Heart right ventricle (tissue), 16 donors: ENCODE results near the gene KCNN3. TPM values are rescaled to one million over a fixed set of nuclear protein-coding genes. Genes with fewer than 3 reads are reported as not detected.

ENCODE experiments used
- ATAC-seq, 8 donors: fragments of 200-7000 bp; cut with Tn5 transposase; one replicate each; pipeline ENCODE4 v1.9.1; 2020; ENCODE audit warnings: mild to moderate bottlenecking in 8 of 8, moderate library complexity in 8 of 8, moderate number of reproducible peaks in 1 of 8
- DNase-seq, 2 donors: peaks; one replicate each; pipeline ENCODE4 v3.0.0-alpha.2; 2020
- H3K27ac ChIP-seq, 10 donors: fragments of 200-600 bp; sonication (generic) in 2 of 10; one replicate each; pipeline versions ENCODE4 v1.5.0 to v1.8.0; 2020 to 2022; ENCODE audit warnings: mild to moderate bottlenecking in 3 of 10
- H3K27me3 ChIP-seq, 7 donors: fragments of 200-600 bp; one replicate each; pipeline ENCODE4 v1.8.0; 2021 to 2022; ENCODE audit warnings: mild to moderate bottlenecking in 2 of 7
- H3K36me3 ChIP-seq, 9 donors: fragments of 200-600 bp; sonication (generic) in 1 of 9; one replicate each; pipeline versions ENCODE4 v1.5.0 to v1.8.0; 2020 to 2022; ENCODE audit warnings: mild to moderate bottlenecking in 2 of 9
- H3K4me1 ChIP-seq, 9 donors: fragments of 200-600 bp; sonication (generic) in 1 of 9; one replicate each; pipeline versions ENCODE4 v1.5.0 to v1.8.0; 2020 to 2022; ENCODE audit warnings: mild to moderate bottlenecking in 4 of 9
- H3K4me3 ChIP-seq, 10 donors: fragments of 200-600 bp; sonication (generic) in 2 of 10; one replicate each; pipeline versions ENCODE4 v1.5.0 to v1.8.0; 2020 to 2022; ENCODE audit warnings: mild to moderate bottlenecking in 7 of 10, moderate library complexity in 2 of 10
- H3K9me3 ChIP-seq, 11 donors: fragments of 200-600 bp in 10 of 11; sonication (generic) in 2 of 11; one replicate each; pipeline versions ENCODE4 v1.5.0 to v1.8.0; 2013 to 2022; ENCODE audit warnings: mild to moderate bottlenecking in 2 of 11, control low read depth in 1 of 11, moderate library complexity in 1 of 11
- CTCF ChIP-seq, 9 donors: fragments of 200-600 bp; sonication (generic) in 2 of 9; IDR thresholded peaks; one replicate each; pipeline versions ENCODE4 v1.5.0 to v1.8.0; 2021 to 2022; ENCODE audit warnings: antibody characterized with exemption in 9 of 9, mild to moderate bottlenecking in 5 of 9, moderate library complexity in 1 of 9
- WGBS, 2 donors: extraction: QIAGEN DNeasy Blood & Tissue Kit; methylation state at CpG; one replicate each; pipeline ENCODE4 v1.1.7; 2013; ENCODE audit warnings: inconsistent platforms in 1 of 2; 5-methylcytosine and 5-hydroxymethylcytosine counted together
- intact Hi-C, 10 donors: fragments of 100-400 bp; cut with DNase I; formaldehyde crosslinking; loops; one replicate each; pipeline versions ENCODE4 v1.11.1 to v1.14.2; 2022
- polyA plus RNA-seq, 2 donors: library from polyadenylated mRNA; stranded (reverse); fragments of 200-250 nt; gene quantifications; one replicate each; pipeline ENCODE4 v1.2.3, GENCODE V29; 2013
- total RNA-seq, 10 donors: library from RNA; stranded (reverse); fragmentation: NEBNext Ultra II Directional in 3 of 10; extraction: Animal tissue kit (Norgen Biotek cat#: 25700) in 3 of 10; gene quantifications; one replicate each; pipeline versions ENCODE4 v1.2.1 to v1.2.4, GENCODE V29; 2021 to 2023
- donor health status: Arrhythmogenic right ventricular cardiomyopathy.
- donor health status: ischemic (EF 13 %, LVEDD 7.1; RV severe dilation, severe dysfunction).
- donor health status: healthy with polysubstance abuse.
- donor health status: DM: no; HTN: yes; CAD: no.
- donor health status: DM: no; HTN: no; CAD: no.
- donor health status: ischemic (EF 25% LVEDD 6.9; RV normal size, moderate dysfunction).
- donor health status: ischemic (EF 25% LVEDD 5.7; RV mildly dilated, moderate dysfunction).
- donor health status: healthy.
- donor health status: DM: yes; HTN: yes; CAD: no.
- donor health status: Ischemic cardiomyopathy.
- donor health status: ischemic (EF 35%, LVEDD 5.7; RV mildly dilated, moderate dysfunction).
- donor health status: nonischemic (EF 11% LVEDD 7.7; RV severe dilation, severe dysfunction).
- donor health status: DM: yes; HTN: yes; CAD: no.
- donor health status: PGD.
- donor health status: ischemic (EF 29% LVEDD 5.4; RV normal size, mild dysfunction).
- donor health status: nonischemic (EF 23%, LVEDD 6.1; RV moderate dilation, normal function).

KCNN3 gene
- total and polyA plus RNA-seq, 12 donors, result 0.17 to 5.9 (median 2.6) TPM

- Histone ChIP-seq H3K27ac (no peak overlapping the region), H3K27me3 (no peaks in the 10 kb centered on the region), H3K4me1 (peaks cover 2 to 29% (median 14%) of the 10 kb centered on the region in 9 donors), H3K9me3 (no peaks in the 10 kb centered on the region), H3K36me3 (no peaks in the 10 kb centered on the region), H3K4me3 (no peak overlapping the region)
- TF ChIP-seq CTCF (IDR thresholded peaks at IDR 0.05), result no peak
- ATAC-seq, result no peak
- 73 to 80% methylated on average over 10 of the region's 10 CpGs for WGBS, 2 donors
- intact Hi-C loops, result loop anchor here in 3 of 10 donors (5.0 to 10.0 kb wide), 3 partner anchors 215 to 427 kb away; no protein-coding TSS in a partner anchor
- DNase-seq, result no peak
Observed at GRCh38 chr1:154881820-154882535, 11.9 kb upstream of the KCNN3 start.

GRCh38 chr1:154880671-154881070 is 10.6 kb upstream of the KCNN3 start:
- intact Hi-C loops, result loop anchor here in 3 of 10 donors (5.0 to 10.0 kb wide), 3 partner anchors 213 to 426 kb away; no protein-coding TSS in a partner anchor
- Histone ChIP-seq H3K27ac (no peak overlapping the region), H3K36me3 (no peaks in the 10 kb centered on the region), H3K4me1 (peaks cover 2 to 25% (median 14%) of the 10 kb centered on the region in 9 donors), H3K4me3 (no peak overlapping the region), H3K9me3 (no peaks in the 10 kb centered on the region), H3K27me3 (no peaks in the 10 kb centered on the region)
- ATAC-seq (no peak), DNase-seq (no peak)
- 65 to 78% methylated on average over 5 of the region's 5 CpGs for WGBS, 2 donors
- no peak for TF ChIP-seq CTCF (IDR thresholded peaks at IDR 0.05)

- DNase-seq (no peak), ATAC-seq (no peak)
- Histone ChIP-seq H3K9me3 (no peaks in the 10 kb centered on the region), H3K27ac (no peak overlapping the region), H3K36me3 (no peaks in the 10 kb centered on the region), H3K4me1 (peaks cover 0 to 12% (median 5%) of the 10 kb centered on the region in 9 donors), H3K27me3 (no peaks in the 10 kb centered on the region), H3K4me3 (no peak overlapping the region)
- intact Hi-C loops, result loop anchor here (2.0 to 10.0 kb wide), 14 partner anchors 52 to 402 kb away; partner anchors contain the start of genes UBE2Q1 (in 5 of the 10) and CHRNB2 (in 1 of the 10)
- no peak for TF ChIP-seq CTCF (IDR thresholded peaks at IDR 0.05)
- 75 to 79% methylated on average over 16 of the region's 16 CpGs for WGBS, 2 donors
Observed at GRCh38 chr1:154879038-154879421, 8.9 kb upstream of the KCNN3 start.

- H3K27ac ChIP-seq, result no peak overlapping the region
- 25 to 26% methylated on average over 20 of the region's 20 CpGs for WGBS, 2 donors
- no peaks in the 10 kb centered on the region for H3K27me3 ChIP-seq
- peaks cover 0 to 7% (median 3%) of the 10 kb centered on the region in 9 donors for H3K4me1 ChIP-seq
- peak; percentile 82 to 92 (median 90) for TF ChIP-seq CTCF (IDR thresholded peaks at IDR 0.05)
- intact Hi-C loops, result loop anchor here (1.0 to 10.0 kb wide), 15 partner anchors 51 to 401 kb away; partner anchors contain the start of genes UBE2Q1 (in 5 of the 10) and CHRNB2 (in 1 of the 10)
- no peaks in the 10 kb centered on the region for H3K36me3 ChIP-seq
- peak; percentile 80 to 81 for DNase-seq
- ATAC-seq, result peak; percentile 92 to 97 (median 96)
- no peaks in the 10 kb centered on the region for H3K9me3 ChIP-seq
- no peak overlapping the region for H3K4me3 ChIP-seq
Observed at GRCh38 chr1:154878371-154879037, 8.4 kb upstream of the KCNN3 start.
